Esophagus (tissue), 2 donors: ENCODE results near the gene TC2N. TPM values are rescaled to one million over a fixed set of nuclear protein-coding genes. Genes with fewer than 3 reads are reported as not detected.

Source experiments
- polyA plus RNA-seq, 2 donors: library from polyadenylated mRNA; stranded (reverse); fragments of 200-250 nt; gene quantifications; one replicate each; pipeline ENCODE4 v1.2.3, GENCODE V29; 2013
- donor health status: healthy with polysubstance abuse.
- donor health status: Bipolar disorder and iron deficiency.

Gene TC2N
- polyA plus RNA-seq, 2 donors: 14.9 TPM

Other genes with a start within 250 kb of the TC2N start
- under 1 TPM; 0.19 to 0.69 TPM for gene CATSPERB, start 135.4 kb downstream of the TC2N start, polyA plus RNA-seq
- gene FBLN5, start 80.2 kb upstream of the TC2N start, polyA plus RNA-seq: 1 to 10 TPM; 3.3 to 9.7 TPM
- gene TRIP11, start 172.5 kb upstream of the TC2N start, polyA plus RNA-seq: 1 to 10 TPM; 3.7 to 5.0 TPM
- gene ATXN3, start 239.0 kb upstream of the TC2N start, polyA plus RNA-seq: 10 to 100 TPM; 12.0 to 12.7 TPM